ENCODE results near the gene SMYD4.
A peak's percentile ranks its signal among the peaks of the same experiment; 100 is the strongest.

SMYD4 gene

GRCh38 chr17:1733759-1734158 is 95.9 kb downstream of the SMYD4 start:
- H3K9me3 ChIP-seq (replicated peaks; ENCODE audit: low read length) = no peaks in the 10 kb centered on the region
- no peaks in the 10 kb centered on the region for H3K27me3 ChIP-seq (ENCODE audit: control insufficient read depth, insufficient read depth, low read length)
- peaks cover 29% of the 10 kb centered on the region for H3K36me3 ChIP-seq (ENCODE audit: insufficient read depth, low read length)
- no peak overlapping the region for H3K9ac ChIP-seq (ENCODE audit: low read depth, low read length)
- no peak overlapping the region for H3K4me2 ChIP-seq (ENCODE audit: low read length)
- peaks cover 31% of the 10 kb centered on the region for H3K4me1 ChIP-seq (ENCODE audit: control insufficient read depth, insufficient read depth, low read length)
- no peak overlapping the region for H3K4me3 ChIP-seq (ENCODE audit: low read length)

GRCh38 chr17:1732833-1733321 is 96.8 kb downstream of the SMYD4 start:
- H3K4me2 ChIP-seq (ENCODE audit: low read length) = no peak overlapping the region
- H3K36me3 ChIP-seq (ENCODE audit: insufficient read depth, low read length) = peaks cover 33% of the 10 kb centered on the region

DNA sequence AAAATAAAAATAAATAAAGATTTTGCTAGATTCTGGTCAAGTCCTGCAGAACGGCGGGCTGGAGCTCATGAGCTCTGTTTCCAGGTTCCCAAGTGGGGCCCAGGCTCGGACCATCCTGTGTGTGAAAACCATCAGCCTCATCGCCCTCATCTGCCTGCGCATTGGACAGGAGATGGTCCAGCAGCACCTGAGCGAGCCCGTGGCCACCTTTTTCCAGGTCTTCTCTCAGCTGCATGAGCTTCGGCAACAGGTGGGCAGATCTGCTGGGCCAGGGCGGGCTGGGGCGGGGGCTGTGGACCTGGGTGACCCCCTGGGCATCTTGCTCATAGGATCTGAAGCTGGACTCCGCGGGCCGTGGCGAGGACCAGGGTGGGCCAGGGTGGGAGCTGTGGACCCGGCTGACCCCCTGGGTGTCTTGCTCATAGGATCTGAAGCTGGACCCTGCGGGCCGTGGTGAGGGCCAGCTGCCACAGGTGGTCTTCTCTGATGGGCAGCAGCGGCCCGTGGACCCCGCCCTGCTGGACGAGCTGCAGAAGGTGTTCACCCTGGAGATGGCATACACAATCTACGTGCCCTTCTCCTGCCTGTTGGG is 97.4 kb downstream of the SMYD4 start:
- no peaks in the 10 kb centered on the region for H3K9me3 ChIP-seq (replicated peaks; ENCODE audit: low read length)
- H3K9ac ChIP-seq (ENCODE audit: low read depth, low read length) = no peak overlapping the region
- no peaks in the 10 kb centered on the region for H3K27me3 ChIP-seq (ENCODE audit: control insufficient read depth, insufficient read depth, low read length)
- peaks cover 33% of the 10 kb centered on the region for H3K36me3 ChIP-seq (ENCODE audit: insufficient read depth, low read length)
- H3K4me1 ChIP-seq (ENCODE audit: control insufficient read depth, insufficient read depth, low read length) = peaks cover 31% of the 10 kb centered on the region
- no peak overlapping the region for H3K4me3 ChIP-seq (ENCODE audit: low read length)
- no peak overlapping the region for H3K4me2 ChIP-seq (ENCODE audit: low read length)

More at GRCh38 chr17:1732833-1733321, 96.8 kb downstream of the SMYD4 start:
- Histone ChIP-seq H3K27me3 (ENCODE audit: control insufficient read depth, insufficient read depth, low read length) (no peaks in the 10 kb centered on the region), H3K9ac (ENCODE audit: low read depth, low read length) (no peak overlapping the region), H3K4me1 (ENCODE audit: control insufficient read depth, insufficient read depth, low read length) (peaks cover 31% of the 10 kb centered on the region), H3K9me3 (replicated peaks; ENCODE audit: low read length) (no peaks in the 10 kb centered on the region), H3K4me3 (ENCODE audit: low read length) (no peak overlapping the region)

DNA sequence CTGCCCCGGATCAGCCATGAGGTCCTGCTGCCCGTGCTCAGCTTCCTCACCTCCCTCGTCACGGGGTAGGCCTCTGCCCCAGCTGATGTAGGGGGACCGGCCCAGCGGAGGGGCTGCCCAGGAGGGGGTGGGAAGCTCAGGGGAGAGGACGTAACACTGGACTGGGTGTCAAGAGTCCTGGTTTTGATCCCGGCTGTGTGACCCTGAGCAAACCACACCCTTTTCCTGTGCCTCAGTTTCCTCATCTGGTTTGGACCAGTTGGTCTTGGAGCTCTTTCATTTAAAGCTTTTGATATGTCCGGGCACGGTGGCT is 98.6 kb downstream of the SMYD4 start:
- H3K4me2 ChIP-seq (ENCODE audit: low read length) = peak overlapping the region; percentile 40
- H3K36me3 ChIP-seq (ENCODE audit: insufficient read depth, low read length) = peaks cover 36% of the 10 kb centered on the region
- H3K9me3 ChIP-seq (replicated peaks; ENCODE audit: low read length) = no peaks in the 10 kb centered on the region
- H3K9ac ChIP-seq (ENCODE audit: low read depth, low read length) = peak overlapping the region; percentile 89
- H3K4me3 ChIP-seq (ENCODE audit: low read length) = no peak overlapping the region
- H3K4me1 ChIP-seq (ENCODE audit: control insufficient read depth, insufficient read depth, low read length) = peaks cover 30% of the 10 kb centered on the region
- no peaks in the 10 kb centered on the region for H3K27me3 ChIP-seq (ENCODE audit: control insufficient read depth, insufficient read depth, low read length)

DNA sequence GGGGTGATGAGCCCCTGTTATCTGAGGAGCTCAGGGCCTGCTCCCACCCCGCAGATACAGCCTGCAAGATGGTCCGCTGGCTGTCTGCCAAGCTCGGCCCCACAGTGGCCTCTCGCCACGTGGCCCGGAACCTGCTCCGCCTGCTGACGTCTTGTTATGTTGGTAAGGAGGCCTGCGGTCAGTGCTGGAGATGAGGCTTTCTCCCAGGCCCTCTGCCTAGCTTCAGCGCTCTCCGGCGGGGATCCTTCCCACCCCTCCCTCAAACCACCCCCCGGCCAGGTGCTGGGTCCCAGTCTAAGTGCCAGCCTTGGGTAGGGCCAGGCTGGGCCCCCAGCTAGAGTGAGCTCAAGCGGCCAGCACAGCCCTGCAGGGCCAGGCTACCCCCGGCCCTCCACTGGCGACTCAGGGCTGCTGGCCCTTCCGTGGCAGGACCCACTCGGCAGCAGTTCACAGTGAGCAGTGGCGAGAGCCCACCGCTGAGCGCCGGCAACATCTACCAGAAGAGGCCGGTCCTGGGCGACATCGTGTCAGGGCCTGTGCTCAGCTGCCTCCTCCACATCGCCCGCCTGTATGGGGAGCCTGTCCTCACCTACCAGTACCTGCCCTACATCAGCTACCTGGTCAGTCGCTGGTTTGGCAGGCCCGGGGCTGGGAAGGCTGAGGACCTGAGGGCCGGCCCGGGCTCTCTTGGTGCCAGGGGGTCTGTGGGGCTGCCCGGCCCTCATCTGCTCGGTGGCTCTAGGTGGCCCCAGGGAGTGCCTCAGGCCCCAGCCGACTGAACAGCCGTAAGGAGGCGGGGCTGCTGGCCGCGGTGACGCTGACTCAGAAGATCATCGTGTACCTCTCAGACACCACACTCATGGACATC is 99.1 kb downstream of the SMYD4 start:
- H3K9ac ChIP-seq (ENCODE audit: low read depth, low read length) = peak overlapping the region; percentile 89
- peak overlapping the region; percentile 70 for H3K4me2 ChIP-seq (ENCODE audit: low read length)
- H3K4me1 ChIP-seq (ENCODE audit: control insufficient read depth, insufficient read depth, low read length) = peaks cover 31% of the 10 kb centered on the region
- peaks cover 41% of the 10 kb centered on the region for H3K36me3 ChIP-seq (ENCODE audit: insufficient read depth, low read length)
- H3K9me3 ChIP-seq (replicated peaks; ENCODE audit: low read length) = no peaks in the 10 kb centered on the region
- peak overlapping the region; percentile 55 for H3K4me3 ChIP-seq (ENCODE audit: low read length)
- H3K27me3 ChIP-seq (ENCODE audit: control insufficient read depth, insufficient read depth, low read length) = no peaks in the 10 kb centered on the region

GRCh38 chr17:1729966-1730325 is 99.8 kb downstream of the SMYD4 start:
- H3K27me3 ChIP-seq (ENCODE audit: control insufficient read depth, insufficient read depth, low read length) = no peaks in the 10 kb centered on the region
- peak overlapping the region; percentile 70 for H3K4me2 ChIP-seq (ENCODE audit: low read length)
- peak overlapping the region; percentile 41 for H3K4me3 ChIP-seq (ENCODE audit: low read length)
- H3K9ac ChIP-seq (ENCODE audit: low read depth, low read length) = peak overlapping the region; percentile 37
- peaks cover 41% of the 10 kb centered on the region for H3K36me3 ChIP-seq (ENCODE audit: insufficient read depth, low read length)
- H3K9me3 ChIP-seq (replicated peaks; ENCODE audit: low read length) = no peaks in the 10 kb centered on the region
- H3K4me1 ChIP-seq (ENCODE audit: control insufficient read depth, insufficient read depth, low read length) = peaks cover 37% of the 10 kb centered on the region
